GM12878 (cell line): ENCODE measurements around the gene DNAJC5. TPM values are rescaled to one million over a fixed set of nuclear protein-coding genes. Genes with fewer than 3 reads are reported as not detected.

Experiments
- E4F1 ChIP-seq: fragments of 450-650 bp; IDR thresholded peaks from 2 replicates; pipeline ENCODE4 v1.6.1; 2018; ENCODE audit warnings: borderline replicate concordance, mild to moderate bottlenecking; ENCODE audit not compliant: partially characterized antibody
- JUNB ChIP-seq: IDR thresholded peaks from 2 replicates; pipeline ENCODE4 v1.6.1; 2016; ENCODE audit warnings: antibody characterized with exemption, mild to moderate bottlenecking
- KDM1A ChIP-seq: fragments of 200-600 bp; sonication (generic); IDR thresholded peaks from 2 replicates; pipeline ENCODE4 v1.6.1; 2016; ENCODE audit warnings: borderline replicate concordance
- MYC ChIP-seq: IDR thresholded peaks from 2 replicates; pipeline ENCODE4 v1.6.1; 2011; ENCODE audit warnings: mild to moderate bottlenecking, low read length, moderate library complexity, inconsistent platforms; ENCODE audit not compliant: insufficient read depth, insufficient replicate concordance, insufficient read length, severe bottlenecking
- NBN ChIP-seq: fragments of 450-650 bp; IDR thresholded peaks from 2 replicates; pipeline ENCODE4 v1.6.1; 2016
- PAX5 ChIP-seq: IDR thresholded peaks from 2 replicates; pipeline ENCODE4 v1.6.1; 2011; ENCODE audit warnings: low read depth, low read length, borderline replicate concordance
- PKNOX1 ChIP-seq: fragments of 450-650 bp; IDR thresholded peaks from 2 replicates; pipeline ENCODE4 v1.6.1; 2016; ENCODE audit warnings: mild to moderate bottlenecking
- POU2F2 ChIP-seq: IDR thresholded peaks from 3 replicates; pipeline ENCODE4 v1.6.1; 2011; ENCODE audit warnings: low read depth, mild to moderate bottlenecking, low read length, borderline replicate concordance
- SMAD5 ChIP-seq: IDR thresholded peaks from 2 replicates; pipeline ENCODE4 v1.6.1; 2016; ENCODE audit warnings: antibody characterized with exemption, low read depth
- TCF7 ChIP-seq: IDR thresholded peaks from 2 replicates; pipeline ENCODE4 v1.6.1; 2014; ENCODE audit warnings: antibody characterized with exemption, borderline replicate concordance
- ZZZ3 ChIP-seq: IDR thresholded peaks from 2 replicates; pipeline ENCODE4 v1.6.1; 2011; ENCODE audit warnings: low read depth; ENCODE audit not compliant: control insufficient read depth, insufficient read length
- polyA plus RNA-seq, 11 experiments: library from polyadenylated mRNA; depleted of rRNA in 4 of 11; unstranded in 6 of 11; stranded (reverse) in 5 of 11; fragments of >200 nt; fragmentation: Nextera tagmentation in 4 of 11; fragmentation: Illumina TruSeq in 1 of 11; extraction: Ambion mirVana in 4 of 11; extraction: Trizol in 1 of 11; gene quantifications; 1 replicate in 1 of 11; 2 replicates in 10 of 11; pipeline versions ENCODE4 v1.2.1 to v1.2.3, GENCODE V29; 2011 to 2016; ENCODE audit warnings: inconsistent platforms in 2 of 11, missing spikeins in 2 of 11, low read depth in 1 of 11
- total RNA-seq, 4 experiments: library from RNA; depleted of rRNA in 3 of 4; stranded (reverse); fragments of >200 nt in 3 of 4; fragmentation: Illumina TruSeq in 1 of 4; extraction: Trizol in 1 of 4; gene quantifications; 2 replicates each; pipeline versions ENCODE4 v1.2.1 to v1.2.3, GENCODE V29; 2013 to 2021

The DNAJC5 gene
- total and polyA plus RNA-seq, 10 of the 15 experiments (the other 5 are each of a cell fraction or from before 2014, with no cell fraction given), result 0.69 to 36.8 (median 17.0) TPM

- TF ChIP-seq MYC, result no peak
- TF ChIP-seq PAX5, result no peak
- TF ChIP-seq E4F1, result no peak
- no peak for TF ChIP-seq TCF7
- no peak for TF ChIP-seq PKNOX1
- no peak for TF ChIP-seq KDM1A
- no peak for TF ChIP-seq POU2F2
- no peak for TF ChIP-seq JUNB
- no peak for TF ChIP-seq ZZZ3
- TF ChIP-seq SMAD5, result no peak
- TF ChIP-seq NBN, result no peak
- TF ChIP-seq, all 136 proteins: peak for 0
Observed at GRCh38 chr20:63939061-63939935, 44.4 kb downstream of the DNAJC5 start (continued).
